Osteoblast (primary cell): ENCODE results near the gene SAMD11. TPM values are rescaled to one million over a fixed set of nuclear protein-coding genes. Genes with fewer than 3 reads are reported as not detected.
A peak's percentile ranks its signal among the peaks of the same experiment; 100 is the strongest.

Source experiments
- DNase-seq: peaks from one replicate; pipeline ENCODE4 v3.0.0; 2011; ENCODE audit warnings: low spot score, mixed read lengths; ENCODE audit not compliant: insufficient read length; ENCODE audit errors: missing footprints
- H2AFZ ChIP-seq: 2 replicates; pipeline ENCODE4 v1.6.0; 2011; ENCODE audit warnings: mild to moderate bottlenecking, low read length
- H3K27ac ChIP-seq: 2 replicates; pipeline ENCODE4 v1.5.1; 2011; ENCODE audit warnings: mild to moderate bottlenecking, low read depth, low read length, moderate library complexity
- H3K27me3 ChIP-seq: 2 replicates; pipeline ENCODE4 v1.6.0; 2012; ENCODE audit warnings: mild to moderate bottlenecking, control low read depth, inconsistent platforms, low read length, moderate library complexity; ENCODE audit not compliant: insufficient read depth
- H3K36me3 ChIP-seq: 2 replicates; pipeline ENCODE4 v1.5.1; 2011; ENCODE audit warnings: mild to moderate bottlenecking, low read length, control low read depth, moderate library complexity; ENCODE audit not compliant: insufficient read depth
- H3K4me1 ChIP-seq: 2 replicates; pipeline ENCODE4 v1.5.1; 2011; ENCODE audit warnings: mild to moderate bottlenecking, low read length, control low read depth, moderate library complexity; ENCODE audit not compliant: insufficient read depth
- H3K4me2 ChIP-seq: 2 replicates; pipeline ENCODE4 v1.6.0; 2011; ENCODE audit warnings: mild to moderate bottlenecking, low read length; ENCODE audit not compliant: insufficient read depth
- H3K4me3 ChIP-seq: fragments of 200-600 bp; sonication (generic); 3 replicates; pipeline ENCODE4 v1.5.1; 2012; ENCODE audit warnings: mild to moderate bottlenecking, low read length, inconsistent platforms; ENCODE audit not compliant: insufficient read depth
- H3K79me2 ChIP-seq: 2 replicates; pipeline ENCODE4 v1.6.0; 2012; ENCODE audit warnings: mild to moderate bottlenecking, low read length, control low read depth, inconsistent platforms; ENCODE audit not compliant: insufficient read depth
- H3K9me3 ChIP-seq: 2 replicates; pipeline ENCODE4 v1.5.1; 2011; ENCODE audit warnings: low read depth, low read length, control low read depth
- H4K20me1 ChIP-seq: 2 replicates; pipeline ENCODE4 v1.6.0; 2012; ENCODE audit warnings: mild to moderate bottlenecking, low read length, control low read depth; ENCODE audit not compliant: insufficient read depth
- total RNA-seq: library from RNA; depleted of rRNA; stranded (reverse); fragments of >200 nt; gene quantifications from 2 replicates; pipeline ENCODE4 v1.2.3, GENCODE V29; 2012
- TF ChIP-seq, protein P1 (sequence below): IDR thresholded peaks from 2 replicates; pipeline ENCODE4 v1.5.1; 2011; ENCODE audit warnings: mild to moderate bottlenecking, low read depth, low read length, moderate library complexity; ENCODE audit errors: extremely low read depth

Gene SAMD11
- total RNA-seq, 1 donor, result 8.3 TPM

DNA sequence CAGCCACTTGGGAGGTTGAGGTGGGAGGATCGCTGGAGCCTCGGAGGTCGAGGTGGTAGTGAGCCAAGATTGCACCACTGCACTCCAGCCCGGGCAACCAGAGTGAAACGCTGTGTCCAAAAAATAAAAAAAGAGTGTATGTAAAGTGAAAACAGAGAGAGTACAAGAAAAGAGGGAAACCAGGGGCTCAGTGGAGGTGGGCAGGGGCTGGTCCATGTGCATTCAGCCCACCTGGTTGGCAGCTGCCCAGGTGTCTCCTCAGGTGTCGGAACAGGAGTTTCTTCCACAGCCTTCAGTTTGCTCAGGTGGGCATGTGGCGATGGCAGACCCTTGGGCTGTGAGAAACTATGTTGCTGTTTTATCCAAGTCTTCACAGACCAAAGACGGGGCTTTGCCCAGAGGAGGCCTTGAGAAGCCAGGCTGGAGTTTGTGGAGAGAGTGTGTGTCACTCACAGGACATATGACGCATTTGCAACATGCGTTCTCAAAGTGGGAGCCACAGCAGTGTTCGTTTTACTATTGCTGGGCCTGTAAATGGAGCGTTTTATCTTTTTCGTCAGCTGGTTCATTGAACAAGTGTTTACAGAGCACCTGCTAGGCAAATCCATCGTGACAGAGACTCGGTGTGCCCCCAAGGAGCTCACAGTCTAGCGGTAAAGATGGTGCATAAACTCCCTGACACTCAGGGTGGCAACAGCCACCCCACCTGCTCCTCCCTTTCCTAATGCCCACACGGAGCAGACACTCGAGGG lies 22.4 kb upstream of the SAMD11 start:
- no peaks in the 10 kb centered on the region for H3K79me2 ChIP-seq
- no peak overlapping the region for H3K27ac ChIP-seq
- peaks cover 23% of the 10 kb centered on the region for H3K27me3 ChIP-seq

DNA sequence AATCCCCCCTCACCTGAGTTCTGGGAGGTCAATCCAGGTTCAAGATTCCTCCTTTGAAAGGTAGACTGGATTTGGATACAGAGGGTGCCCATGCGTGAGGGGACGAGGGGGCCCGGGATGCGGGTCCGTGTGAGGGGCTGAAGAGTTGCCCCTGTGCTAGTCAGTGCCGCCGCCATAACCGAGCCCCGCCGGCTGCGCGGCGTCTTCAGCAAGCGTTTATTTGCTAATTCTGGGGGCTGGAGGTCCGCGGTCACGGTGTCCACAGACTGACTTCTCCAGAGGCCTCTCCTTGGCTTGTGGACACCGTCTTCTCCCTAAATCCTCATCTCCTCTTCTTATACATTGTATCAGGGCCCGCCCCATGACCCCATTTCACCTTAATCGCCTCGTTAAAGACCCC lies 20.9 kb upstream of the SAMD11 start:
- Histone ChIP-seq H3K36me3 (no peaks in the 10 kb centered on the region), H3K9me3 (no peaks in the 10 kb centered on the region), H3K27ac (no peak overlapping the region), H3K4me1 (peaks cover 12% of the 10 kb centered on the region), H4K20me1 (no peaks in the 10 kb centered on the region), H3K4me2 (no peak overlapping the region), H3K27me3 (peaks cover 9% of the 10 kb centered on the region), H3K4me3 (no peak overlapping the region), H3K79me2 (no peaks in the 10 kb centered on the region), H2AFZ (no peak overlapping the region)
- TF ChIP-seq, protein P1, sequence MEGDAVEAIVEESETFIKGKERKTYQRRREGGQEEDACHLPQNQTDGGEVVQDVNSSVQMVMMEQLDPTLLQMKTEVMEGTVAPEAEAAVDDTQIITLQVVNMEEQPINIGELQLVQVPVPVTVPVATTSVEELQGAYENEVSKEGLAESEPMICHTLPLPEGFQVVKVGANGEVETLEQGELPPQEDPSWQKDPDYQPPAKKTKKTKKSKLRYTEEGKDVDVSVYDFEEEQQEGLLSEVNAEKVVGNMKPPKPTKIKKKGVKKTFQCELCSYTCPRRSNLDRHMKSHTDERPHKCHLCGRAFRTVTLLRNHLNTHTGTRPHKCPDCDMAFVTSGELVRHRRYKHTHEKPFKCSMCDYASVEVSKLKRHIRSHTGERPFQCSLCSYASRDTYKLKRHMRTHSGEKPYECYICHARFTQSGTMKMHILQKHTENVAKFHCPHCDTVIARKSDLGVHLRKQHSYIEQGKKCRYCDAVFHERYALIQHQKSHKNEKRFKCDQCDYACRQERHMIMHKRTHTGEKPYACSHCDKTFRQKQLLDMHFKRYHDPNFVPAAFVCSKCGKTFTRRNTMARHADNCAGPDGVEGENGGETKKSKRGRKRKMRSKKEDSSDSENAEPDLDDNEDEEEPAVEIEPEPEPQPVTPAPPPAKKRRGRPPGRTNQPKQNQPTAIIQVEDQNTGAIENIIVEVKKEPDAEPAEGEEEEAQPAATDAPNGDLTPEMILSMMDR, result no peak
- no peak for DNase-seq

More for the DNA sequence above, 22.4 kb upstream of the SAMD11 start:
- H2AFZ ChIP-seq, result no peak overlapping the region
- TF ChIP-seq, protein P1, result no peak
- no peaks in the 10 kb centered on the region for H3K9me3 ChIP-seq
- H4K20me1 ChIP-seq, result no peaks in the 10 kb centered on the region
- no peaks in the 10 kb centered on the region for H3K36me3 ChIP-seq
- H3K4me3 ChIP-seq, result no peak overlapping the region
- H3K4me2 ChIP-seq, result no peak overlapping the region
- DNase-seq, result no peak
- peaks cover 3% of the 10 kb centered on the region for H3K4me1 ChIP-seq

DNA sequence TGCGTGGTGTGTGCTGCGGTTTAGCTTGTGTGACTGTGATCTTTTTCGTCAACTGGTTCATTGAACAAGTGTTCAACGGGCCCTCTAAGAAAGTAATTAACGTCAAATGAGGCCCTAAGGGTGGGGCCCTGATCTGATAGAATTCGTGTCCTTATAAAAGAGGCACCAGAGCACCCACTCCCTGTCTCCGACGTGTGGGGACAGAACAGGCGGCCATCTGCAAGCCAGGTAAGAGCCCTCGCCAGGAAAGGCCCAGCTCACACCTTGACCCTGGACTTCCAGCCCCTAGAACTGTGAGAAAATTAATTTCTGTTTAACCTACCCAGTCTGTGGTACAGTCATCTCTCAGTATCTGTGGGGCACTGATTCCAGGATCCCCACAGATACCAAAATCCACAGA lies 20.4 kb upstream of the SAMD11 start:
- TF ChIP-seq, protein P1, result no peak
- Histone ChIP-seq H3K27ac (no peak overlapping the region), H2AFZ (no peak overlapping the region), H3K79me2 (no peaks in the 10 kb centered on the region), H3K9me3 (no peaks in the 10 kb centered on the region), H3K4me3 (no peak overlapping the region), H3K4me1 (peaks cover 12% of the 10 kb centered on the region), H3K4me2 (peak overlapping the region; percentile 55), H3K36me3 (no peaks in the 10 kb centered on the region), H3K27me3 (peaks cover 4% of the 10 kb centered on the region), H4K20me1 (no peaks in the 10 kb centered on the region)
- no peak for DNase-seq

DNA sequence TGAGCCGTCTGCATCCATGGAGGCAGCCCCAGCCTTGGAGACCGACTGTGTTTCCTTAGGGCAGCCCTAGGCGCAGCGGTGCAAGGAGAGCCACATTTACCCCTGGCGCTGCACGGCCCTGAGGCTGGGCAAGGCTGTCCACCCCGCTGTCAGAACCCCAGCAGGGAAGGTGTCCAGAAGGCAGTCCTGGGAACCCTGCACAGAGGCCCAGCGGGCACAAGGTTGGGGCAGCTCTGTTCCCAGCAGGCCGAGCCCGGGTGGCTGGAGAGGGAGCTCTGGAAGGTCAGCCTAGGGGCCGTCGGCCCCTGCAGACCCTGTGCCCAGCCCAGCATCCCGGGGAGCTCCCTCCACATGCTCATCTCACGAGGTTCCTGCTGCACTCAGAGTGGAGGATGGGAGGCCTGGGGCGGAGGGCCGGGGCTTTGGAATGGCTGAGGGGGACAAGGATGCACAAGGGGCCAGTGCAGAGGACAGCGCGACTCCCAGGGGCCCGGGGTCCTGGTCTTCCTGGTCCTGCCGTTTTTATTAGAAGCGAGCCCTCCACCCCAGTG lies 19.9 kb upstream of the SAMD11 start:
- TF ChIP-seq, protein P1, result no peak
- Histone ChIP-seq H3K79me2 (no peaks in the 10 kb centered on the region), H3K4me3 (peak overlapping the region; percentile 47), H3K9me3 (no peaks in the 10 kb centered on the region), H3K27ac (no peak overlapping the region), H3K4me2 (peak overlapping the region; percentile 55), H4K20me1 (no peaks in the 10 kb centered on the region), H3K27me3 (no peaks in the 10 kb centered on the region), H3K4me1 (peaks cover 12% of the 10 kb centered on the region), H2AFZ (peak overlapping the region; percentile 65), H3K36me3 (no peaks in the 10 kb centered on the region)
- DNase-seq, result peak; percentile 81
